Measurements from ENCODE around the gene CDCA3.
A peak's percentile ranks its signal among the peaks of the same experiment; 100 is the strongest.

GRCh38 chr12:6890789-6891645, 39.9 kb upstream of the CDCA3 start:
- TF ChIP-seq CTCF (IDR thresholded peaks at IDR 0.05) (peak; percentile 53 to 97 (median 88)), POLR2A (IDR thresholded peaks at IDR 0.05) (peak in 1 of 2 donors; percentile 90)

All from thyroid gland (tissue), 4 donors.